ENCODE results near the gene AREL1.

Gene AREL1

DNA sequence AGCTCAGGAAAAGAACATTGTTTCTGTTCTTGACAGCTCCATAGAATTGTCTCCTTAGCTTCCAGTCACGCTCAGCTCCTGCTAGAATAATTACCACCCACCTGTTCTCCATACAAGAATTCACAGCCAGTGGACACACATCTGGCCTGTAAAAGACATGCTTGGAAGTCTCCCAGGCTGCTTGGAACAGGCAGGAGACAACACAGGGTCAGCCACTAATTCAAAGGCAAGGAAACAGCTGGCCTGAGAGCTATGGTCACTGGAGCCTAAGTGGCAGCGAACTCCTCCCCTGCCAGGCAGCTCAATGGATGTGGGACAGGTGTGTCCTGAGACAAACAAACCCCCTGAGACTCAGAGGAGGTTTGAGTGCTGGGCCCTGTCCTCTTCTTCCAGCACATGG, 77.9 kb downstream of the AREL1 start:
- no peak for DNase-seq

DNA sequence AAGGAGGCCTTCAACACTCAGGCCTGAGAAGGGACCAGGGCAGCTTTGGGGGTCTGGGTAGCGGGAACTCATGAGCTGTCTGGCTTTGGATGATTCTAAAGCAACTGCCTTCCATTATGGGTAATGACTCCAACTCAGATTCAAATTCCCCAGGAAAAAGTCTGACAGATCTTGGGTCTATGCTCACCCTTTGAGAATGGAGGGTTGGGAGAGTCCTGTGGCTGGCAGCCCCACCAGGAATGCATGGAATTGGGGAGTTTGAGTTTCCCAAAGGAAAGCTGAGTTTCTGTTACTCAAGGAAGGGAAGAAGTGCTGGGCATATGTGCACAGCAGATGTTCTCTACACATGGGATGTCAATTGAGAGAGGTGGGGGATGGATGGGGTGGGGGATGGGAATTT, 78.4 kb downstream of the AREL1 start:
- no peak for DNase-seq

DNA sequence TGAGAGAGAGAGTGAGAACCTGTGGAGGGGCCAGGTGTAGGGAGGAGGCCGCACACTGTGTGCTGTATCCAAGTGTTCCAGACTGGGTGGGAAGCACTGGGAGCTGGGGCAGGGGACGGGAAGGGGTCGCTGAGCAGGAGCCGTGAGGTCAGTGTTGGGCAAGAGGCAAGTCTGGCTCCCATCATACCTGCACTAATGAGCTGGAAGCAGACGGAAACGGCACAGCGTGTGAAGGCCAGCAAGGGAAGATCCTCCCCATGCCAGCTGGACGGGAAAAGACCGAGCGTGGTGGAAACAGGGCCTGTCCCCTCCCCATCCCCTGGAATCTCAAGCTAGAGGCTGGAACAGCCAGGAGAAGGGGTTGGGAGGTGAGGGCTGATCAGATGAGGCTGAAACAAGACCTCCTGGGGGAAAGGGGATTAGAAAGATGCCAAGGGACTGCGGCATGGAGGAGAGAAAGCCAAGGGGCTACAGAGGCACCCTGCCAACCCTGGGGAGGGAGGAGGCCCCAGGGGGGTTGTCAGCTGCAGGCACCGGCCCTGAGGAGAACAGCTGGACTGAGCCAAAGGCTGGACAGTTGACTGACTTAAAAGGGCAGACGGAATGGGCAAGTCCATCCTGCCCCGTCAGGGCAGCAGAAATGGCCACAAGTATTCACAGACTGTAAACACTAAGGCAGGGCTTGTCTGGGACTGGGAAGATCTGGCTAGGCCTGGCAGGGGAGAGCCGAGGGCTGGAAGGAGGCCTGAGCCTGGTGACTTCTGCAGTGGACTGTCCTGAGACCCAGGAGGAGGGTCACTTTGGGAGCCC, 81.8 kb downstream of the AREL1 start:
- DNase-seq: no peak

DNA sequence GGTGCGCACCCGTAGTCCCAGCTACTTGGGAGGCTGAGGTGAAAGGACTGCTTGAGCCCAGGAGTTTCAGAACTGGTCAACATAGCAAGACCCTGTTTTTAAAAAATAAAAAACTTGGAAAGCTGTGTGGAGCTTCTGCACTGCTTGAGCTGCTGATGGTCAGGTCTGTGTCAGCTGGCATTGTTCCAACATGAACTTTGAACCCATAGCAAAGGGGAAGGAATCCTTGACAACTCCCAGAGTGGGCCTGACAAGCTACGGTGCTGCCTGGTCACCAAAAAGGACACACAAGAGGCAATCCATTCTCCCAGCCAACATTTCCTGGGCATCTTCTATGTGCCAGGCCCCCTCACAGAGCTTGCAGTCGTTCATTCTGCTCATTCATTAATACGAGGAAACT, 84.5 kb downstream of the AREL1 start:
- no peak for DNase-seq

DNA sequence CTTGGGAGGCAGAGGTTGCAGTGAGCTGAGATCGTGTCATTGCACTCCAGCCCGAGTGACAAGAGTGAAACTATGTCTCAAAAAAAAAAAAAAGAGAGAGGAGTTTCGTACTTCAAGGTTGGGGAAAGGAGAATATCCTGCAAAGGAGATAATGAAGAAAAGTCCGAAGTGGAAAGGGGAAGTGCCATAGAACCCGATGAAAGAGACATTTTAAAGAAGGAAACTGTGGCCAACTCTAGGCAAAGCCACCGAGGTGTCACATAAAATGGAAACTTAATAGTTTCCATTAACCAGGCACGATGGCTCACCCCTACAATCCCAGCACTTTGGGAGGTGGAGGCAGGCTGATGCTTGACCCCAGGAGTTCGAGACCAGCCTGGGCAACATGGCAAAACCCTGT, 85.8 kb downstream of the AREL1 start:
- DNase-seq: no peak

GRCh38 chr14:74622257-74622656, 90.6 kb downstream of the AREL1 start:
- DNase-seq: no peak

GRCh38 chr14:74621556-74621955, 91.3 kb downstream of the AREL1 start:
- DNase-seq: no peak

DNA sequence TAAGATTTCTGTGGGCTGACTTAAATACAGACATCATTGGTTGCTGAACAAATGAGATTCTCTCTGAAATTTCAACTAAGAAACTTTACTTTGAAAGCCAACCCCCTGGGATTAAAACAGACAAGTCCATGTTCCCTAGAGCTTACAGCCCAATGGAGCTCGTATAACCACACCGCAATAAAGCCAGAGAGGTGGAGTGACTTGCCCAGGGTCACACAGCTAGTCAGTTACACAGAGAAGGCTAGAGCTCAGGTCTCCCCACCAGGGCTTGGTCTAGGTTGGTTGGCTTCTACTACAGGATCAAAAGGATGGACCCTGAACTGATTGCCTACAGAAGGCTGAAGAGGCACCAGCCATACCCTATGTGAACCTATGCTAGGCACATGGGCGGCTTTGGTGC, 92.0 kb downstream of the AREL1 start:
- DNase-seq: no peak

DNA sequence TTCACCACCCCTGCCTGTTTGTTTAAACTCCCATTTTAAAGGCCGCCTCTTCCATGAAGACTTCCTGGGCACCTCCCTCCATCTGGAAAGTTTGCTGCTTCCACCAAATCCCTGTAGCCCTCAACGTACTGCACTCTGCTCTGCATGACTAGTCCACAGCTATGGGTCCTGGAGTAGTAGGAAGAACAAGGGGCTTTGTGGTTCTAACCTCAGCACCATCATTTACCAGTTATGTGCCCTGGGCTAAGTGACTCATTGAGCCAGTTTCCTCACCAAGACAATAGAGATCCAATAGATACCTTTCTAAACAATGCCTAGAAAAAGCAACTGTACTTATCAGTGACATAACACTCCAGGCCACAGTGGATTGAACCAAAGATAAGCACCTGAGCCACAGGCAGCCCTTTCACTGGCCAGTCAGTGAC, 92.4 kb downstream of the AREL1 start:
- no peak for DNase-seq

DNA sequence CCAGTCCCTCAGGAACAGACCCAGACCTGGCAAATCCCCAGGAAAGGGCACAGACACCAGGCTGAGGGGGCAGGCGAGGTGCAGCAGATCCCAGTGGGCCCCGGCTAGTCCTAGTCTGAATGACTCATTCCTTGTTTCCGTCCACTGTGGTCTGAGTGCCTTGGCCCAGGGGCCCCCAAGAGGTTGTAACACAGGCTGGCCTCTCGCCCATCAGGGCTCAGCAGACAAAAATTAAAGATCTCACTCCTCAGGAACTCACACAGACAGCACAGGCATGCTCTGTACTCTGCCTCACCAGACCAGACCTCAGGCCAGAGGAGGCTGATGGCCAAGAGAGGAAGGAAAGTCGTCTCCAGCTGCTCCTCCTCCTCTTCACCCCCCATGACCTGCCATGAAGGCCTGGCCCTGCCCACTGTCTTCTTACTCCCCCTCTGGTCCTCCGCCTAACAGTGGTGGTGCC, 93.2 kb downstream of the AREL1 start:
- no peak for DNase-seq

DNA sequence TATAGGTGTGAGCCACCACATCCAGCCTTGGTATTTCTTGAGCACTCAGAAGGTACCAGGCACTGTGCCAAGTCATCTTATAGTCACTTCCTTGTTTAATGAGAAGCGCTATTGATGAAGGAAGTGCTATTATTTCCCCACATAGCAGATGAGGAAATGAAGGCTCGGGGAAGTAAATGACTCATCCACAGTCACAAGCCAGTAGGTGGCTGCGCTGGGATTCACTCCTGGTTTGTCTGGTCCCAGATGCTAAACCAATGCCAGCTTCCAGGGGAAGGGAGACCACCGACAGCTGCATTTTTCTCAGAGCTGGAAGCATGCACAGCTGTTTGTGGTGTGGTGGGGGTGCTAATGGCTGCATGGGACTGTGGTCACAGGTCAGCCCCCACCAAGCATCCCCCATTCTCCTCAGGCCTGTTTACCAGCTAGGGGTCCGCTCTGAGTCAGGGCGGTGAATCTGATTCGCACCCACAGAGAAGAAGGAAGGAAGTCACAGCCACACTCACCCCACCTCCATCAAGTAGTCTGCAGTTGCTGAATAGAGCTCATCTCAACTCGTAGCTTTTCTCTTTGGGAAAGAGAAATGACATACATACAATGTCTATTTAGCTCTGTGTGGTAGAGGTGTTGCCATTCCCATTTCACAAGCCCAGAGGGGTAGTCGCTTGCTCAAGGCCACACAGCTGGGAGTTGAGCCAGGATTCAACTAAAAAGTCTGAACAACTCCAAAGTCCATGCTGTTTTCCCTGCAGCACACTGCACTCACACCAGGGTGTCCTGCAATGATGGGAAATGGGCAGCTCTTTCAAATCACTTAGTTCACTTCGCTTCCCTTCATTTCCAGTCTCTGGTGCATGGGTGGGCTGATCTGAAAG, 94.6 kb downstream of the AREL1 start:
- no peak for DNase-seq

GRCh38 chr14:74616996-74617700, 95.7 kb downstream of the AREL1 start:
- no peak for DNase-seq

GRCh38 chr14:74616507-74616906, 96.4 kb downstream of the AREL1 start:
- no peak for DNase-seq

GRCh38 chr14:74615735-74616134, 97.1 kb downstream of the AREL1 start:
- no peak for DNase-seq

DNA sequence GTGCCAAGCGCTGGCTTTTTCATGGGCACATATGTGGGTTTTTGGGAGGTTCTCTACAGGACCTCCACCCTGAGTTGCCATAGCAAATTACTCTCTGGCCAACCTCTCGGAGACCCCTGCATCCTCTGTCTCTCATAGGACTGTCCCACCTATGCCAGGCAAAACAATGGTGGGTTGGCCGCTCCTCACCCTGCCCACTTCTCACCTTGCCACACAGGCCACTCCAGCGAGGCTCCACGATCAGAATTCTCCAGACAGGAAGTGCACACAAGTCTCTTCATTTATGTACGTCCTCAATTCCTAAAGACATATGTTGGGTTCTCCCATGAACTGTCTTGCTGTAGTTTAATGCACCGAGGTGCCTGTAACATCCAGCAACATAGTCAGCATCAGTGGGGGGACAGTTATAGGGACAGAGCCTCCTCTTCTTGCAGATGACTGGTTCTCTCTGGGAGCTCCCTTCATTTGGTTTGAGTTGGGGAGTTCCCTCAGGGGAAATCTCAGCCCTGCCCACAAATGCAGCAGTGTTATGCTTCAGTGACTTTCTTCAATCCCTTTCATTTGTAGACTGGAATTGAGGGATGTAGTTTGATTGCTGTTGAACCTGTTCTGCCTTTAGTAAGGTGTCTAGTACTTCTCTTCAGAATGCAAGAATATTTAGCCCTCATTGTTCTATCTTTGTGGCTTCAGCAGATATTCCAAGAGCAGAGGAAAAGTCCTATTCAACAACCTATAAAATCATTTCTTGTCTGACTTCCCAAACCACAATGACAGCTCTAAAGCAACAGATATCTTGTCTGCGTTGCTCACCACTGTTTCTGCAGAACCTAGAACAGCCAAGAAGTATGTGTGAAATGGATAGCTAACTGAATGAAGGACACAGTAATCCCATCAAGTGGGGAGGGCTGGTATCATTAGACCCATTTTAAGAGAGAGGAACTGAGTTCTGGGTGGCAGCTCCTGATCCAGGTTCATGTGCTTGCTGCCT, 98.1 kb downstream of the AREL1 start:
- no peak for DNase-seq

- no peak for DNase-seq
These were observed 99.5 kb downstream of the AREL1 start for GRCh38 chr14:74613211-74613914.

DNA sequence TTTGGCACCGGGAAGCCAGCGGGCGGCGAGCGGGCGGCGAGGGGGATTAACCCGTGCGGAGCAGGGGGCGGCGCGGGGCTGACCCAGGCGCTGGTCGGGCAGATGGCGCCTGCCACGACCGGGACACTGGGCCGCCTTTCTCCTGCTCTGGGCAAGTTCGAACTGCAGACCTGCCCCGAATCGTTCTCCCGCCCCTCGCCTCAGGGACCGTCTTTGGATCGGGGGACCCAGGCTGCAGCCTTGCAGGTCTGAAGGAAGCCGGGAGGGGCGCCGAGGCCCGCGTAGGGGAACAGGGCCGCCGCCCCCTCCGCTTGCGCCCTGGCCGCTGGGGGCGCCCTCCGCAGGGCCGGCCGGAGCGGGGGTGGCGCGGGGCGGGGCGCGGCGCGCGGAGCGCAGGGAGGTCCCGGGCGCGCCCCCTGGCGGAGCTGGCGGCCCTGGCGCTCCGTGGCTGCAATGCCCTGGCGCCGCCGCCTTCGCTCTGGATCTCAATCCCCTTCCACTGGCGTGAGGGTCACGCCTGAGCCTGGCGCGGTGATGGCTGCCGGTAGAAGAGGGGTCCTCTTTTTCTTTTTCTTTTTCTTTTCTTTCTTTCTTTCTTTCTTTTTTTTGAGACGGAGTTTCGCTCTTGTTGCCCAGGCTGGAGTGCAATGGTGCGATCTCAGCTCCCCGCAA, 100.4 kb downstream of the AREL1 start:
- peak; percentile 55 for DNase-seq

GRCh38 chr14:74611650-74612349, 101.1 kb downstream of the AREL1 start, which contains the start of gene LTBP2:
Gene LTBP2 (minus strand): TSS chr14:74612237. CDS start chr14:74611944, 293 bp downstream.
- no peak for DNase-seq

Data from NCI-H748 treated with DMSO at 0.1 percent for 48 hours (cell line).